ENCODE results near the gene ERC2.

ERC2 gene

DNA sequence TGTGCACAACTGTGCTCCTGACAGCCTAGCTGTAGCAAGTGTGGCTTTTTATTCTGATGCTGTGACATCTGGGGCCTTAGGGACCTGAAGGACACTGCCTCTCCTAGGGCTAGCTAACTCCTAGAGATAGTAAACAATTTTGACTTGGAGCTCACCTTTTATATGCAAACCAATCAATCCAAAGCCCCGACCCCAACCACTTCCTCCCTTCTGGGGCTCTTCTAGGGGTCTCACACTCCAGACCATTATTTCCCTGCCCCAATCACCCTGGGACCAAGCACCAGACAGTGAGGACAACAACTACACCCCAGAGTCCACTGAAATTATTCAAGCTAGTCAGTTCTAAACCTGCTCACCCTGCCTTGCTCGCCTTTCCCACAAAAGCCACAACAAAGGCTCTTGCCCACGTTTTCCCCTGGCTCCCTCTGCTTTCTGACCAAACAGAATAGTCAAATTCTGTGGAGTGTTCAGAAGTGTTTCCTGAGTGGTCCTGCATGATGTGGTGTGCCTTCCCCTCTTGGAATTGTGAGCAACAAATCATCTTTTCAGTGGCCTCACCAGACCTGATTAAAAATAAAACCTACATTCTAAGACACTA lies 897.0 kb downstream of the ERC2 start (continued):
- TF ChIP-seq, protein P1, sequence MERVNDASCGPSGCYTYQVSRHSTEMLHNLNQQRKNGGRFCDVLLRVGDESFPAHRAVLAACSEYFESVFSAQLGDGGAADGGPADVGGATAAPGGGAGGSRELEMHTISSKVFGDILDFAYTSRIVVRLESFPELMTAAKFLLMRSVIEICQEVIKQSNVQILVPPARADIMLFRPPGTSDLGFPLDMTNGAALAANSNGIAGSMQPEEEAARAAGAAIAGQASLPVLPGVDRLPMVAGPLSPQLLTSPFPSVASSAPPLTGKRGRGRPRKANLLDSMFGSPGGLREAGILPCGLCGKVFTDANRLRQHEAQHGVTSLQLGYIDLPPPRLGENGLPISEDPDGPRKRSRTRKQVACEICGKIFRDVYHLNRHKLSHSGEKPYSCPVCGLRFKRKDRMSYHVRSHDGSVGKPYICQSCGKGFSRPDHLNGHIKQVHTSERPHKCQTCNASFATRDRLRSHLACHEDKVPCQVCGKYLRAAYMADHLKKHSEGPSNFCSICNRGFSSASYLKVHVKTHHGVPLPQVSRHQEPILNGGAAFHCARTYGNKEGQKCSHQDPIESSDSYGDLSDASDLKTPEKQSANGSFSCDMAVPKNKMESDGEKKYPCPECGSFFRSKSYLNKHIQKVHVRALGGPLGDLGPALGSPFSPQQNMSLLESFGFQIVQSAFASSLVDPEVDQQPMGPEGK (CRISPR knock-in tag; IDR thresholded peaks at IDR 0.05; ENCODE audit: borderline replicate concordance): no peak
- TF ChIP-seq PPARA (CRISPR knock-in tag; IDR thresholded peaks at IDR 0.05; ENCODE audit: borderline replicate concordance): no peak

GRCh38 chr3:55570271-55570711 lies 898.0 kb downstream of the ERC2 start:
- ATAC-seq: no peak
- no peak for TF ChIP-seq TSHZ2 (CRISPR knock-in tag; IDR thresholded peaks at IDR 0.05)
- no peak for TF ChIP-seq CREB5 (CRISPR knock-in tag; IDR thresholded peaks at IDR 0.05; ENCODE audit: low read depth)
- TF ChIP-seq GLIS3 (CRISPR knock-in tag; IDR thresholded peaks at IDR 0.05): no peak
- TF ChIP-seq BACH2 (CRISPR knock-in tag; IDR thresholded peaks at IDR 0.05; ENCODE audit: borderline replicate concordance): no peak
- no peak for TF ChIP-seq CSDC2 (CRISPR knock-in tag; IDR thresholded peaks at IDR 0.05)
- TF ChIP-seq, protein P1 (CRISPR knock-in tag; IDR thresholded peaks at IDR 0.05; ENCODE audit: borderline replicate concordance): no peak
- no peak for TF ChIP-seq PPARA (CRISPR knock-in tag; IDR thresholded peaks at IDR 0.05; ENCODE audit: borderline replicate concordance)
- no peak for TF ChIP-seq ZNF8 (CRISPR knock-in tag; IDR thresholded peaks at IDR 0.05)
- no peak for TF ChIP-seq ZNF565 (CRISPR knock-in tag; conservative IDR thresholded peaks at IDR 0.05; ENCODE audit: low read depth)
- TF ChIP-seq SNAI2 (CRISPR knock-in tag; IDR thresholded peaks at IDR 0.05): no peak
- TF ChIP-seq ZNF70 (CRISPR knock-in tag; IDR thresholded peaks at IDR 0.05): no peak
- TF ChIP-seq RARB (CRISPR knock-in tag; IDR thresholded peaks at IDR 0.05): no peak
- no peak for TF ChIP-seq ISL1 (CRISPR knock-in tag; IDR thresholded peaks at IDR 0.05)
- no peak for TF ChIP-seq OSR1 (CRISPR knock-in tag; IDR thresholded peaks at IDR 0.05)
- TF ChIP-seq ZFP30 (CRISPR knock-in tag; IDR thresholded peaks at IDR 0.05): no peak
- TF ChIP-seq TOX (CRISPR knock-in tag; IDR thresholded peaks at IDR 0.05; ENCODE audit: borderline replicate concordance): no peak
- no peak for TF ChIP-seq ZFP3 (CRISPR knock-in tag; IDR thresholded peaks at IDR 0.05)
- no peak for TF ChIP-seq ESRRG (CRISPR knock-in tag; IDR thresholded peaks at IDR 0.05)
- TF ChIP-seq TCF4 (CRISPR knock-in tag; IDR thresholded peaks at IDR 0.05; ENCODE audit: borderline replicate concordance): no peak
- TF ChIP-seq ZC3H10 (CRISPR knock-in tag; IDR thresholded peaks at IDR 0.05): no peak

GRCh38 chr3:55569033-55569599 lies 899.2 kb downstream of the ERC2 start:
- ATAC-seq: no peak
- TF ChIP-seq TCF4 (CRISPR knock-in tag; IDR thresholded peaks at IDR 0.05; ENCODE audit: borderline replicate concordance): no peak
- no peak for TF ChIP-seq OSR1 (CRISPR knock-in tag; IDR thresholded peaks at IDR 0.05)
- no peak for TF ChIP-seq ESRRG (CRISPR knock-in tag; IDR thresholded peaks at IDR 0.05)
- no peak for TF ChIP-seq ZNF70 (CRISPR knock-in tag; IDR thresholded peaks at IDR 0.05)
- TF ChIP-seq TSHZ2 (CRISPR knock-in tag; IDR thresholded peaks at IDR 0.05): no peak
- TF ChIP-seq CSRNP3 (CRISPR knock-in tag; IDR thresholded peaks at IDR 0.05): no peak
- TF ChIP-seq CSDC2 (CRISPR knock-in tag; IDR thresholded peaks at IDR 0.05): no peak
- TF ChIP-seq, protein P1 (CRISPR knock-in tag; IDR thresholded peaks at IDR 0.05; ENCODE audit: borderline replicate concordance): no peak
- no peak for TF ChIP-seq PPARA (CRISPR knock-in tag; IDR thresholded peaks at IDR 0.05; ENCODE audit: borderline replicate concordance)
- no peak for TF ChIP-seq TOX (CRISPR knock-in tag; IDR thresholded peaks at IDR 0.05; ENCODE audit: borderline replicate concordance)
- TF ChIP-seq ZNF8 (CRISPR knock-in tag; IDR thresholded peaks at IDR 0.05): no peak
- TF ChIP-seq ZFP30 (CRISPR knock-in tag; IDR thresholded peaks at IDR 0.05): no peak
- no peak for TF ChIP-seq ZNF565 (CRISPR knock-in tag; conservative IDR thresholded peaks at IDR 0.05; ENCODE audit: low read depth)
- TF ChIP-seq ZFP3 (CRISPR knock-in tag; IDR thresholded peaks at IDR 0.05): no peak
- TF ChIP-seq SNAI2 (CRISPR knock-in tag; IDR thresholded peaks at IDR 0.05): no peak
- no peak for TF ChIP-seq BACH2 (CRISPR knock-in tag; IDR thresholded peaks at IDR 0.05; ENCODE audit: borderline replicate concordance)

All from SK-N-SH treated with all-trans-retinoic acid at 6 μM for 48 hours (cell line).